Measurements from ENCODE around the gene CACNA1A. TPM values are rescaled to one million over a fixed set of nuclear protein-coding genes. Genes with fewer than 3 reads are reported as not detected.

Gene CACNA1A
- total RNA-seq, 1 donor from 2014 or later = 0.47 TPM

GRCh38 chr19:13521066-13521465, 14.8 kb upstream of the CACNA1A start:
- Mint-ChIP-seq H3K4me1 (ENCODE audit: low read depth) (no peaks in the 10 kb centered on the region), H3K36me3 (ENCODE audit: low read depth) (no peaks in the 10 kb centered on the region), H3K4me3 (no peak overlapping the region), H3K27me3 (ENCODE audit: insufficient read depth) (no peaks in the 10 kb centered on the region), H3K27ac (no peak overlapping the region), H3K9me3 (peaks cover 13% of the 10 kb centered on the region)
- DNase-seq (ENCODE audit: low spot score) = no peak
- intact Hi-C loops (cut with micrococcal nuclease) = no loop called here

DNA sequence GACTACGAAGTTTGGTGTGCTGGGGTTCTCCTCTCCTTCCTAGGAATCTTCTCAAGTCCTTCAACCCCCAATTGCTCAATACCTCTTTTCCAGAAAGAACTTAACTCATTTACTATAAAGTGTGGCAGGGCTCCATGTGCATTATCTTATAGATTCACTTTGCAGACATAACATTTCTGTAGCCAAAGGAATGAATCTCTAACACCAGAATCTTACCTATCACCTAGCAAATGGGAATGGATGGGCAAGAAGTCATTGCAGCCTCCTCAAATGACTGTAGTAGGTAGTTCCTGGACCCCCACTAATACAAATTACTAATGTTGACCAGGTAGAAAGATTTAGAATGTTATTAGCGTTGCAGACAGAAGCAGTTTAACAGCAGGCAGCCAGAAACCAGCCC, 5.7 kb upstream of the CACNA1A start:
- peaks cover 28% of the 10 kb centered on the region for H3K27me3 Mint-ChIP-seq (ENCODE audit: insufficient read depth)
- no peaks in the 10 kb centered on the region for H3K9me3 Mint-ChIP-seq
- intact Hi-C loops (cut with micrococcal nuclease) = no loop called here
- no peaks in the 10 kb centered on the region for H3K36me3 Mint-ChIP-seq (ENCODE audit: low read depth)
- no peak overlapping the region for H3K4me3 Mint-ChIP-seq
- H3K4me1 Mint-ChIP-seq (ENCODE audit: low read depth) = no peaks in the 10 kb centered on the region
- DNase-seq (ENCODE audit: low spot score) = no peak
- no peak overlapping the region for H3K27ac Mint-ChIP-seq

DNA sequence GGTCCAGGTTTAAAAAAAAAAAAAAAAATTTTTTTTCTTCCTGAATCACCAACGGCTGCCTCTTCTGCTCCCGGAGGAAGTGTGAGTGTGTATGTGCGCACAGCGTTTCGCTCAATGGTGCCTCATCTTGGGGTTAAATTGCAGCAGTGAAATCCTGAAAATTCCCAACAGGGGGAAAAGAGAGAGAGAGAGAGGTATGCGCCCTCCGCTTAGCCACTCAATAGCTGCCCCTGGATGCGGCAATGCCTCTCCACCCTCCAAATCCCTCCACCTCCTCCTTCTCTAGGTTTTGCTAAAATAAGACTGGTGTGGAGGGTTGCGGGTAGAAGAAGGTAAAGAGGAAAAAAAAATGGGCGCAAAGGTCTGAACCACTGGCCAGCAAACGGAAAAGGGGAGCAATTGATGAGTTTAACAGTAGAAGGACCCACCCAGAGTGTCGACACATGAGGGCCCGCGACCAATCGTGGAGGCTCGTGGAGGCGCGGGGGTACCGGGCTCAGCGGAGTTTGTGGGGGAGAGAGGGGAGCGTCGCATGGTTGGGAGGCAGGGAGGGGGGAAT, 853 bp upstream of the CACNA1A start:
- no peaks in the 10 kb centered on the region for H3K4me1 Mint-ChIP-seq (ENCODE audit: low read depth)
- H3K9me3 Mint-ChIP-seq = no peaks in the 10 kb centered on the region
- no peak overlapping the region for H3K27ac Mint-ChIP-seq
- no peak overlapping the region for H3K4me3 Mint-ChIP-seq
- peaks cover 47% of the 10 kb centered on the region for H3K27me3 Mint-ChIP-seq (ENCODE audit: insufficient read depth)
- DNase-seq (ENCODE audit: low spot score) = no peak
- no peaks in the 10 kb centered on the region for H3K36me3 Mint-ChIP-seq (ENCODE audit: low read depth)
- intact Hi-C loops (cut with micrococcal nuclease) = no loop called here

DNA sequence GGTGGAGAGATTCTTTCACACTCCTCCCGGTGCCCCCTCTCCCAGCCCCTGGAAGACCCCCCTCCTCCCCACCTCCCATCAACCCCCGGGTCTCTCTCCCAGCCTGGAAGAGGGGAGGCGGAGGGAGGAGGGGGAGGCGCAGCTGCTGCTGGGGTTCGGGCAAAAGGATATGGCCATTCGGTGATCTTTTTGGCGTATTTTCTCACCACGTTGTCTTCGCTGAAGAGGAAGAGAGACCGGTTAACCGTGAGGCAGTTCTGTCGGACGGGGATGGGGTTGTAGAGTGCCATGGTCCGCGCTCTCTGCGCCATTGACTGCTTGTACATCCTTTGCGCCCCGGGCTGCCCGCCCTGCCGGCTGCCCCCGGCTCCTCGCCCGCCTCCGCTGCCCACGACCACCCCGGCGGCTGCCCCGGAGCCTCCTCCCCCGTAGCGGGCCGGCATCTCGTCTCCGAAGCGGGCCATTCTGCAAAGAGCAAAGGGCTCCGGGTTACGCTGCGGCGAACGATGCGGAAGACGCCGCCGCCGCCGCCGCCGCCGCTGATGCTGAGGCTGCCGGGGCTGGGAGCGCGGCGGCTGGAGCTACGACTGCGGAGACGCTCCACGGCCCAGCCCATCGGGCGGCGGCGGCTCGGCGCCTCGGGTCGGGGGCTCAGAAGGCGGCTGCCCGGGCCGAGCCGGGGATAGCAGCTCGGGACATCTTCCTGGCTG, 363 bp downstream of the CACNA1A start:
- intact Hi-C loops (cut with micrococcal nuclease) = no loop called here
- DNase-seq (ENCODE audit: low spot score) = no peak
- H3K9me3 Mint-ChIP-seq = no peaks in the 10 kb centered on the region
- no peak overlapping the region for H3K4me3 Mint-ChIP-seq
- no peak overlapping the region for H3K27ac Mint-ChIP-seq
- H3K36me3 Mint-ChIP-seq (ENCODE audit: low read depth) = no peaks in the 10 kb centered on the region
- H3K27me3 Mint-ChIP-seq (ENCODE audit: insufficient read depth) = peaks cover 47% of the 10 kb centered on the region
- no peaks in the 10 kb centered on the region for H3K4me1 Mint-ChIP-seq (ENCODE audit: low read depth)

DNA sequence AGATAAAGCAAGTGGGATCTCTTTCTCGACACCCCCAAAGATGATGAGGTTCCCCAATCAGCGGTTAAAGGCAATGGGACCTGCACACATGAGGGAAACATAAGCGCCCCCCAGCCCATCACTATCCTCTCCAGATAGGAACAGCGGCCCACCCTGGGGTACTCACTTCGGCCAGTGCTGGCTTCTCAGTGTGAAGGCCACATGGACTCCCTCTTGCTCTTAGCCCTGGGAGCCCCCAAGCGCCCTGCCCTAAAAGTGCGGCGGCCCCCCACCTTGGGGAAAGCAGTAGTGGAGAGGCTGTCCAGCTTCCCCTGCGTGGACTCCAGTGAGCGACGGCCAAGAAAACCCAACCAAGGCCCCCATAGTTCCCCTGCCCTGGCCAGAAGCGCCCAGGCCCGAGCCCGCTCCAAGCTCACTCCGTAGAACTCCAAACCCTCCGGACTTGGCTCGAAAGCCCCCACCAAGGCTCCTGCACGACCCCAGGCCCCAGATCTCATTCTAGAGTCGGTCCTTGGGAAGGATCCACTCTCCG, 1.0 kb downstream of the CACNA1A start:
- no peaks in the 10 kb centered on the region for H3K9me3 Mint-ChIP-seq
- H3K27ac Mint-ChIP-seq = no peak overlapping the region
- H3K4me1 Mint-ChIP-seq (ENCODE audit: low read depth) = no peaks in the 10 kb centered on the region
- intact Hi-C loops (cut with micrococcal nuclease) = no loop called here
- H3K4me3 Mint-ChIP-seq = no peak overlapping the region
- H3K27me3 Mint-ChIP-seq (ENCODE audit: insufficient read depth) = peaks cover 47% of the 10 kb centered on the region
- DNase-seq (ENCODE audit: low spot score) = no peak
- H3K36me3 Mint-ChIP-seq (ENCODE audit: low read depth) = no peaks in the 10 kb centered on the region

GRCh38 chr19:13503570-13504235, 2.6 kb downstream of the CACNA1A start:
- intact Hi-C loops (cut with micrococcal nuclease) = no loop called here
- Mint-ChIP-seq H3K27ac (no peak overlapping the region), H3K4me3 (no peak overlapping the region), H3K27me3 (ENCODE audit: insufficient read depth) (peaks cover 37% of the 10 kb centered on the region), H3K36me3 (ENCODE audit: low read depth) (no peaks in the 10 kb centered on the region), H3K4me1 (ENCODE audit: low read depth) (no peaks in the 10 kb centered on the region), H3K9me3 (no peaks in the 10 kb centered on the region)
- no peak for DNase-seq (ENCODE audit: low spot score)

- no peak for DNase-seq (ENCODE audit: low spot score)
- intact Hi-C loops (cut with micrococcal nuclease) = no loop called here
- Mint-ChIP-seq H3K27ac (no peak overlapping the region), H3K36me3 (ENCODE audit: low read depth) (no peaks in the 10 kb centered on the region), H3K9me3 (no peaks in the 10 kb centered on the region), H3K4me3 (no peak overlapping the region), H3K27me3 (ENCODE audit: insufficient read depth) (peaks cover 26% of the 10 kb centered on the region), H3K4me1 (ENCODE audit: low read depth) (no peaks in the 10 kb centered on the region)
Measured at GRCh38 chr19:13502231-13502630, 4.0 kb downstream of the CACNA1A start.

GRCh38 chr19:13499692-13500091, 6.6 kb downstream of the CACNA1A start:
- Mint-ChIP-seq H3K9me3 (peaks cover 5% of the 10 kb centered on the region), H3K4me1 (ENCODE audit: low read depth) (no peaks in the 10 kb centered on the region), H3K36me3 (ENCODE audit: low read depth) (no peaks in the 10 kb centered on the region), H3K4me3 (no peak overlapping the region), H3K27ac (no peak overlapping the region), H3K27me3 (ENCODE audit: insufficient read depth) (peaks cover 12% of the 10 kb centered on the region)
- intact Hi-C loops (cut with micrococcal nuclease) = no loop called here
- DNase-seq (ENCODE audit: low spot score) = no peak

GRCh38 chr19:13493516-13494310, 12.6 kb downstream of the CACNA1A start:
- no peaks in the 10 kb centered on the region for H3K27me3 Mint-ChIP-seq (ENCODE audit: insufficient read depth)
- H3K4me3 Mint-ChIP-seq = no peak overlapping the region
- no peaks in the 10 kb centered on the region for H3K4me1 Mint-ChIP-seq (ENCODE audit: low read depth)
- no peak overlapping the region for H3K27ac Mint-ChIP-seq
- intact Hi-C loops (cut with micrococcal nuclease) = no loop called here
- DNase-seq (ENCODE audit: low spot score) = no peak
- H3K9me3 Mint-ChIP-seq = peaks cover 10% of the 10 kb centered on the region
- H3K36me3 Mint-ChIP-seq (ENCODE audit: low read depth) = no peaks in the 10 kb centered on the region

GRCh38 chr19:13492128-13492527, 14.2 kb downstream of the CACNA1A start:
- Mint-ChIP-seq H3K36me3 (ENCODE audit: low read depth) (no peaks in the 10 kb centered on the region), H3K27me3 (ENCODE audit: insufficient read depth) (no peaks in the 10 kb centered on the region), H3K4me1 (ENCODE audit: low read depth) (no peaks in the 10 kb centered on the region), H3K27ac (no peak overlapping the region), H3K4me3 (no peak overlapping the region), H3K9me3 (peaks cover 10% of the 10 kb centered on the region)
- intact Hi-C loops (cut with micrococcal nuclease) = no loop called here
- DNase-seq (ENCODE audit: low spot score) = no peak

GRCh38 chr19:13487985-13488384, 18.3 kb downstream of the CACNA1A start:
- peaks cover 7% of the 10 kb centered on the region for H3K9me3 Mint-ChIP-seq
- no peak overlapping the region for H3K4me3 Mint-ChIP-seq
- H3K27me3 Mint-ChIP-seq (ENCODE audit: insufficient read depth) = peaks cover 2% of the 10 kb centered on the region
- H3K27ac Mint-ChIP-seq = no peak overlapping the region
- no peaks in the 10 kb centered on the region for H3K4me1 Mint-ChIP-seq (ENCODE audit: low read depth)
- DNase-seq (ENCODE audit: low spot score) = no peak
- intact Hi-C loops (cut with micrococcal nuclease) = no loop called here
- H3K36me3 Mint-ChIP-seq (ENCODE audit: low read depth) = no peaks in the 10 kb centered on the region

- no peaks in the 10 kb centered on the region for H3K36me3 Mint-ChIP-seq (ENCODE audit: low read depth)
- intact Hi-C loops (cut with micrococcal nuclease) = no loop called here
- peaks cover 2% of the 10 kb centered on the region for H3K27me3 Mint-ChIP-seq (ENCODE audit: insufficient read depth)
- no peak overlapping the region for H3K4me3 Mint-ChIP-seq
- no peak overlapping the region for H3K27ac Mint-ChIP-seq
- peaks cover 13% of the 10 kb centered on the region for H3K9me3 Mint-ChIP-seq
- H3K4me1 Mint-ChIP-seq (ENCODE audit: low read depth) = no peaks in the 10 kb centered on the region
- DNase-seq (ENCODE audit: low spot score) = no peak
Measured at GRCh38 chr19:13484166-13484565, 22.1 kb downstream of the CACNA1A start.

DNA sequence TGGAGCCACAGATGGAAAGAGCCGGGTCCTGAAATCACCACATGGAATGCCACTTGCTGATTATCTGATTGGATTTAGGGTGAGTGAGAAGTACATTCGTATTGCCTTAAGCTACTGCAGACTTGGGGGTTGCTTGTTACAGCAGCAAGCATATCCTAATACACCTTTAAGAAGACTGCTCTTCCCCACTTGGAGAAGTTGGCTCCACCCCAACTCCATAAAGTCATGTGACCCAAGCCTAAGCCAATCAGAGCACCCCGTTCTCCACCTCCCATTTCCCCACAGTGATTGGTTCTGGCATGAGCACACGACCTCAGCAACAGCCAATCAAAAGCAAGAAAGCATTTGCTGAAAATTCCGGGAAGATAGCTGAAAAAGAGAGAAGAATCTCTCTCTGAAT, 23.1 kb downstream of the CACNA1A start:
- intact Hi-C loops (cut with micrococcal nuclease) = no loop called here

More for the DNA sequence above, 23.1 kb downstream of the CACNA1A start:
- Mint-ChIP-seq H3K9me3 (peaks cover 13% of the 10 kb centered on the region), H3K4me3 (no peak overlapping the region), H3K27ac (no peak overlapping the region), H3K27me3 (ENCODE audit: insufficient read depth) (peaks cover 2% of the 10 kb centered on the region), H3K4me1 (ENCODE audit: low read depth) (no peaks in the 10 kb centered on the region), H3K36me3 (ENCODE audit: low read depth) (no peaks in the 10 kb centered on the region)
- no peak for DNase-seq (ENCODE audit: low spot score)
